ENCODE measurements around the gene KLHL3.

DNA sequence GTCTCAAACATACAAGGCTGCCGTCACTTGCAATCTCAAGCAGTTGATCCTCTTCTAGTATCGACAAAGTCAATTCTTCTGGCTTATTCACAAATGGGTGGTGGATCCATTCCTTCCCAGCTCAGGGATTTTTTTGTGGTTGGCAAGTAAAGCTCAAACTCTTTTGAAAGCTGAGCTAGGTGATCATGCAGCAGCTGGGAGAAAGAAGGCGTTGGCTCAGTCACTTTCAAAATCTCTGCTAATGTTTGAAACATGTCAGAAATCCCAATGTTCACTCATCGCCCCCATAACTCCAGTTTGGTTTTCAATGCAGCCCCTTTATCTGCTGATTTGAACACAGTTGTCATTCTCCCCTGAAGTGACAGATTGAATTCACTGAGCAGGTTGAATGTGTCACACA is 22.2 kb upstream of the KLHL3 start:
- TF ChIP-seq, protein P1, sequence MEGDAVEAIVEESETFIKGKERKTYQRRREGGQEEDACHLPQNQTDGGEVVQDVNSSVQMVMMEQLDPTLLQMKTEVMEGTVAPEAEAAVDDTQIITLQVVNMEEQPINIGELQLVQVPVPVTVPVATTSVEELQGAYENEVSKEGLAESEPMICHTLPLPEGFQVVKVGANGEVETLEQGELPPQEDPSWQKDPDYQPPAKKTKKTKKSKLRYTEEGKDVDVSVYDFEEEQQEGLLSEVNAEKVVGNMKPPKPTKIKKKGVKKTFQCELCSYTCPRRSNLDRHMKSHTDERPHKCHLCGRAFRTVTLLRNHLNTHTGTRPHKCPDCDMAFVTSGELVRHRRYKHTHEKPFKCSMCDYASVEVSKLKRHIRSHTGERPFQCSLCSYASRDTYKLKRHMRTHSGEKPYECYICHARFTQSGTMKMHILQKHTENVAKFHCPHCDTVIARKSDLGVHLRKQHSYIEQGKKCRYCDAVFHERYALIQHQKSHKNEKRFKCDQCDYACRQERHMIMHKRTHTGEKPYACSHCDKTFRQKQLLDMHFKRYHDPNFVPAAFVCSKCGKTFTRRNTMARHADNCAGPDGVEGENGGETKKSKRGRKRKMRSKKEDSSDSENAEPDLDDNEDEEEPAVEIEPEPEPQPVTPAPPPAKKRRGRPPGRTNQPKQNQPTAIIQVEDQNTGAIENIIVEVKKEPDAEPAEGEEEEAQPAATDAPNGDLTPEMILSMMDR (conservative IDR thresholded peaks at IDR 0.05; ENCODE audit: low read depth, low read length) = no peak
- TF ChIP-seq EZH2 (IDR thresholded peaks at IDR 0.05; ENCODE audit: borderline replicate concordance, low read depth, low read length, poor library complexity, severe bottlenecking) = no peak

All from A673 (cell line).